ENCODE data around the gene RIN3. TPM values are rescaled to one million over a fixed set of nuclear protein-coding genes. Genes with fewer than 3 reads are reported as not detected.

The RIN3 gene
- total RNA-seq, 4 donors from 2014 or later, result 6.2 to 29.8 (median 12.2) TPM

DNA sequence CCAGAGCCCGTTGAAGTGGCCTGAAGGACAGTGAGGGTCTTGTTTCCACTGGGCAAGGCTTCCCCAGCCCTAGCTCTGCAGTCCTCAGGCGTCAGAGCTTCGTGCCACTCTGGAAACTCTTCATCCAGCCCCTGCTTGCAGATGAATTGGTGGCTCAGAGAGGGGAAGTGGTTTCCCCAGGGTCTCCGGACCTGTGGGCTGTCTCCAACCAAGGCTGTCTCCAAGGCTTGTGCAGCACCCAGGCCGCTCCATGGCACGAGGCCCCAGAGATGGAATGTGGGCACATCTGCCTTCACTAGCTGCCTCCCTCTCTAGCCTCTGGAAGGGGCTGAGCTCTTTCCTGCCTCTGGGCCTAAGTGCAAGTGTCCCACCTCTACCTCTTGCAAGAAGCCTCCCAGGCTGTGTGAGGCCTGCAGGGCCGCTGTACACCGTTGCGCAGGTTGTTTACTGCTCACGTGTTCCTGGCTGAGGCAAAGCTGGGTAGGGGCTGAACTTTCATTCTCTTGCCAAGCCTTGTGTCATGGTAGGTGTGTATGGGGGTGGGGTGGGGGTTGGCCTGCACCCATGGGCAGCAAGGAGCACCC, 11.1 kb downstream of the RIN3 start:
- H3K4me3 ChIP-seq, result no peak overlapping the region
- H3K36me3 ChIP-seq, result no peaks in the 10 kb centered on the region
- no peak for DNase-seq
- H3K9me3 ChIP-seq, result no peaks in the 10 kb centered on the region
- H3K4me1 ChIP-seq, result no peaks in the 10 kb centered on the region
- H3K27ac ChIP-seq, result no peak overlapping the region
- intact Hi-C loops (cut with DNase I; ENCODE audit: low total_unique reads), result no loop called here
- no peaks in the 10 kb centered on the region for H3K27me3 ChIP-seq
- no peak for TF ChIP-seq POLR2A (IDR thresholded peaks at IDR 0.05)
- TF ChIP-seq, protein P1, sequence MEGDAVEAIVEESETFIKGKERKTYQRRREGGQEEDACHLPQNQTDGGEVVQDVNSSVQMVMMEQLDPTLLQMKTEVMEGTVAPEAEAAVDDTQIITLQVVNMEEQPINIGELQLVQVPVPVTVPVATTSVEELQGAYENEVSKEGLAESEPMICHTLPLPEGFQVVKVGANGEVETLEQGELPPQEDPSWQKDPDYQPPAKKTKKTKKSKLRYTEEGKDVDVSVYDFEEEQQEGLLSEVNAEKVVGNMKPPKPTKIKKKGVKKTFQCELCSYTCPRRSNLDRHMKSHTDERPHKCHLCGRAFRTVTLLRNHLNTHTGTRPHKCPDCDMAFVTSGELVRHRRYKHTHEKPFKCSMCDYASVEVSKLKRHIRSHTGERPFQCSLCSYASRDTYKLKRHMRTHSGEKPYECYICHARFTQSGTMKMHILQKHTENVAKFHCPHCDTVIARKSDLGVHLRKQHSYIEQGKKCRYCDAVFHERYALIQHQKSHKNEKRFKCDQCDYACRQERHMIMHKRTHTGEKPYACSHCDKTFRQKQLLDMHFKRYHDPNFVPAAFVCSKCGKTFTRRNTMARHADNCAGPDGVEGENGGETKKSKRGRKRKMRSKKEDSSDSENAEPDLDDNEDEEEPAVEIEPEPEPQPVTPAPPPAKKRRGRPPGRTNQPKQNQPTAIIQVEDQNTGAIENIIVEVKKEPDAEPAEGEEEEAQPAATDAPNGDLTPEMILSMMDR (IDR thresholded peaks at IDR 0.05), result no peak

DNA sequence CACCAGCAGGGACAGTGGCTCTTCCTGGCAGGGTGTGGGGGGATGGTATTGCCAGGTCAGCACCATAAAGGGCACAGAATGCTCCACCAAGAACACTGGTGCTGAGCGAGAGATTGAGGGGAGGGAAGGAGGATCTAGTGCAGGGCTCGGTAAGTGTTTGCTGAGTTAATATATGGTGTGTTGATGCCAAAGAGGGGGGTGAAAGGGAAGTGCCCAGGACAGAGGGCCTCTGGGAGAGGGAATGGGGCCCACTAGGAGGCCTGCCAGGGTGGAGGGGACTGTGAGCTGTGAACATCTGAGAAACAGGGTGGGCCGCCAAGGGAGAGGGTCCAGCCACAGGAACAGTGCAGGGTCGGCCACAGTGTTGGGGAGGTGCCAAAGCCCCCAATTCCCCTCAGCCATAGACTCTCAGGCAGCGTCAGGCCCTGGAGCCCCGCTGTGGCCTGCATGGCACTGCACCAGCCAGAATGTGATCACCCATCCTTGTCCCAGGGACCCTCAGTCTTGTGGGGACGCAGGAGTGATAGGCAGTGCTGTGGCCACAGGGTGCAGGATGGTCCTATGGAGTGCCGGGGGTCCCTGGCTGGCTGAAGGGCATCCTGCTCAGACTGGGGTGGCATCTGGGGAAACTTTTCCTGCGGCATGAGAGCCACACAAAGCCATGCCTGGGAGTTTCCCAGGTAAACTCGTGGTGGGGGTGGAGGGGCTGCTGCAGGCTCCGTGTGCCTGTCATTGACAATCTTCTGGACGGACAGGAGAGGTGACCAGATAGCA, 11.9 kb downstream of the RIN3 start:
- Histone ChIP-seq H3K27ac (no peak overlapping the region), H3K27me3 (no peaks in the 10 kb centered on the region), H3K36me3 (no peaks in the 10 kb centered on the region), H3K9me3 (no peaks in the 10 kb centered on the region), H3K4me1 (no peaks in the 10 kb centered on the region), H3K4me3 (no peak overlapping the region)
- TF ChIP-seq, protein P1 (IDR thresholded peaks at IDR 0.05), result no peak
- TF ChIP-seq POLR2A (IDR thresholded peaks at IDR 0.05), result no peak
- no peak for DNase-seq
- intact Hi-C loops (cut with DNase I; ENCODE audit: low total_unique reads), result no loop called here

DNA sequence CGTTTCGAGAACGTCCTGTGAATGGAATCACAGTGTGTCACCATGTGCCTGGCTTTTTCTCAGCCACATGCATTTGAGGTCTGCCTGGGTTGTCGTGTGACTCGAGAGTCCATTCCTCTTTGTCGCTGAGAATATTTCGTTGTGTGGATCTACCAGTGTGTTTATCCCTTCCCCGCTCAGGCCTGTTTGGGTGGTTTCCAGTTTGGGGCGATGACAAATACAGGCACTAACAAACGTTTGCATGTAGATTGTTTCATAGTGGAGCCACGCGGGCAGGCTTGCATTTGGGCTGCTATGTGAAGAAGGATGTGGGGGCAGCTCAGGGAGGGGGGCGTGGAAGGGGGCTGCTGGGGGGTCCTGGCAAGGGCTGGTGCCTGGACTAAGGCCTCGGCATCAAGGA, 14.1 kb downstream of the RIN3 start:
- no peaks in the 10 kb centered on the region for H3K4me1 ChIP-seq
- no peaks in the 10 kb centered on the region for H3K9me3 ChIP-seq
- intact Hi-C loops (cut with DNase I; ENCODE audit: low total_unique reads), result no loop called here
- H3K36me3 ChIP-seq, result no peaks in the 10 kb centered on the region
- no peaks in the 10 kb centered on the region for H3K27me3 ChIP-seq
- TF ChIP-seq POLR2A (IDR thresholded peaks at IDR 0.05), result no peak
- TF ChIP-seq, protein P1 (IDR thresholded peaks at IDR 0.05), result no peak
- DNase-seq, result no peak
- H3K27ac ChIP-seq, result no peak overlapping the region
- no peak overlapping the region for H3K4me3 ChIP-seq

DNA sequence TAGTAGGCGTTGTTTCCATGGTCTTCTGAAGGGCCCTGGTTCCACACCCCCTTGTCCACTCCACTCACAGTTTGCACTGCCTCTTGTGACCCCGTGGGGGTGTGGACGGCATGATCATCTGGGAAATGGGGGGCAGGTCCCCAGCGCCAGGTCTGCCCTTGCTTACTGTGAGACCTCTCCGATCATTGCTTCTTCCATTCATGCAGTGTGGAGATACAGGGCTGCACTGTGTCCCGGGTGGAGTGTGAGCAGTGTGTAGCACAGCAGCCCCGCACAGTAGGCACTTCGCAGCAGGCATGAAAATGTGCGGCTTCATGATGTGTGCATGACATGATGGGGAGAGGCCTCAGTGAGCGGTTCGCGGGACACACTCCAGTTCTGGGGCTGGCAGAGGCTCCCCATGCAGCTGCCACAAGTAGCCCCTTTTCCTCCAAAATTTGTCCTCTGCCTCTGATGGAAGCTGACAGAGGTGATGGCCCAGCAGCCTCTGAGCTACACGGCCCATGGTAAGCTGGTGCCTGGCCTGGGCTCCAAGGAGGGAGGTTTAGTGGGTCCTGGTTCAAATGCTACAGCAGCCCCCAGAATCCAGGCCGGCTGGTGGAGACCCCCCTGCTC, 15.0 kb downstream of the RIN3 start:
- intact Hi-C loops (cut with DNase I; ENCODE audit: low total_unique reads), result no loop called here
- H3K27me3 ChIP-seq, result no peaks in the 10 kb centered on the region
- no peak overlapping the region for H3K27ac ChIP-seq
- TF ChIP-seq, protein P1 (IDR thresholded peaks at IDR 0.05), result no peak
- TF ChIP-seq POLR2A (IDR thresholded peaks at IDR 0.05), result no peak
- no peaks in the 10 kb centered on the region for H3K4me1 ChIP-seq
- H3K9me3 ChIP-seq, result no peaks in the 10 kb centered on the region
- no peak for DNase-seq
- no peaks in the 10 kb centered on the region for H3K36me3 ChIP-seq
- no peak overlapping the region for H3K4me3 ChIP-seq

DNA sequence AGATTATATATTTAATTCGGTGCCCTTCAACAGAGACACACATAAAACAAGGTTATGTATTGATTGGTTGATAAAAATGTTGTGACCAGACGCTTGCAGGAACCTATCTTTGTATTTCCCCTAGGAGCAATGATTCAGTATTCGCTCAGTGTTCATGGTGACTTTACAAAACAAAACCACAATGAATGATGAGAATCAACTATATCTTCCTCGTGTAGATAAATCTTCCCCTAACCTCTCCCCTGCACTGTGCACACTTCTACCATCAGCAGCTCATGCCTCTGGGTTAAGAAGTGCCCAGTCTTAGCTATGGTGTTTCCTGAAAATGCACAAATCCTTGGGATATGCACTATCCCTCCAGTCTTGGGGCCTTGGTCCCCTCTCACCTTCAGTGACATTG, 16.3 kb downstream of the RIN3 start:
- H3K27ac ChIP-seq, result no peak overlapping the region
- no peak overlapping the region for H3K4me3 ChIP-seq

More for the DNA sequence above, 16.3 kb downstream of the RIN3 start:
- no peaks in the 10 kb centered on the region for H3K36me3 ChIP-seq
- no peaks in the 10 kb centered on the region for H3K4me1 ChIP-seq
- intact Hi-C loops (cut with DNase I; ENCODE audit: low total_unique reads), result no loop called here
- TF ChIP-seq, protein P1 (IDR thresholded peaks at IDR 0.05), result no peak
- TF ChIP-seq POLR2A (IDR thresholded peaks at IDR 0.05), result no peak
- no peaks in the 10 kb centered on the region for H3K9me3 ChIP-seq
- no peak for DNase-seq
- H3K27me3 ChIP-seq, result no peaks in the 10 kb centered on the region
